Right renal cortex interstitium (tissue), 3 donors: ENCODE measurements around the gene ZNF540. TPM values are rescaled to one million over a fixed set of nuclear protein-coding genes. Genes with fewer than 3 reads are reported as not detected.

Source experiments
- polyA plus RNA-seq, 3 donors: library from polyadenylated mRNA; unstranded; fragments of 120-200 nt; gene quantifications; one replicate each; pipeline ENCODE4 v1.2.1, GENCODE V29; 2013; ENCODE audit not compliant: insufficient read length in 3 of 3

Gene ZNF540
- polyA plus RNA-seq, 3 donors: 4.5 to 5.1 (median 5.0) TPM

Other genes starting within 250 kb of the ZNF540 start
- gene ZNF527, start 223.8 kb upstream of the ZNF540 start, polyA plus RNA-seq: 10 to 100 TPM in 1 of 3 donors, 1 to 10 TPM in 2; 8.3 to 17.9 (median 8.9) TPM
- 10 to 100 TPM; 13.4 to 14.9 (median 13.7) TPM for gene ZNF569, start 127.4 kb upstream of the ZNF540 start, polyA plus RNA-seq
- 10 to 100 TPM in 2 of 3 donors, 1 to 10 TPM in 1; 9.8 to 11.5 (median 10.8) TPM for gene ZNF570, start 125.5 kb upstream of the ZNF540 start, polyA plus RNA-seq
- 10 to 100 TPM; 18.3 to 20.6 (median 19.6) TPM for gene ZNF793, start 87.9 kb upstream of the ZNF540 start, polyA plus RNA-seq
- gene ZNF571, start 84 bp upstream of the ZNF540 start, polyA plus RNA-seq: 10 to 100 TPM in 2 of 3 donors, 1 to 10 TPM in 1; 9.3 to 11.2 (median 10.9) TPM
- 10 to 100 TPM; 23.2 to 27.0 (median 23.4) TPM for gene ZFP30, start 60.6 kb downstream of the ZNF540 start, polyA plus RNA-seq
- gene ZNF607, start 124.9 kb downstream of the ZNF540 start, polyA plus RNA-seq: 10 to 100 TPM; 13.2 to 15.7 (median 13.4) TPM
- gene ZNF573, start 184.7 kb downstream of the ZNF540 start, polyA plus RNA-seq: 10 to 100 TPM; 11.0 to 13.4 (median 12.5) TPM